Measurements from ENCODE around the gene HDAC10.

The HDAC10 gene

DNA sequence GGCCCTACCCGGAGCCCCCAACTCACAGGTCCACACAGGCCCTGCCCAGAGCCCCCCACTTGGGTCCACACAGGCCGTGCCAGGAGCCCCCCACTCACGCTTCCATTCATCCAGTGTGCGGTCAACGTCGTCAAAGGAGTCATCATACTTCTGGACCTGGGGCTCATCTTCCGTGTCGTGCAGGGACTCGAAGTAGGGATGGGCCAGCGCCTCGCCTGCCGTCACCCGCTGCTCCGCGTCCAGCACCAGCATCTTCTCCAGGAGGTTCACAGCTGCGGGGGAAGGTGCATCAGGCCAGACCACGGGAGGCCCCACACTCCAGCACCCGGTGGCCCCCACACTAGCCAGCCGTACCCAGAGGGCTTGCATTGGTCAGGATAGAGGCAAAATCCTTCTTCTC is 4.0 kb upstream of the HDAC10 start:
- no peak for DNase-seq

DNA sequence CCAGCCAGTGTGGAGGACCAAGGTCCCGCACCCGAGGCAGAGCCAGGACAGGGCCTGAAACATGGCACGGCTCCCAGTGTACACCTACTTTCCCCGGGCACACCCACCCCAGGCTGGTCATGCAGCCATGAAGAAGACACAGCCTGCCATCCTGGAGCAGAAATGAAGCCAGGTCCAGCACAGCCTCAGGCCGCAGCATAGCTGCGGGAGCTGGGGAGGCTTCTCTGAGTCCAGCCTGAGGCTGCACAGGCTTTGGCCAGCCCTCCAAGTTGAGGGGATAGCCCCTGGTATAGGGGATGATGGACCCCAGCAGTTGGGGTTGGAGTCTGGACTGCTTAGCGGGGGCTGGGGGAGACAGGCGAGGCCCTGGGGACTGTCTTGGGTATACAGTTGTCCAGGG is 2.9 kb upstream of the HDAC10 start:
- no peak for DNase-seq

- no peak for DNase-seq
Measured at GRCh38 chr22:50253046-50253915, 2.2 kb upstream of the HDAC10 start.

- DNase-seq: no peak
Measured at GRCh38 chr22:50252082-50253045, 1.3 kb upstream of the HDAC10 start.

GRCh38 chr22:50251477-50252081 is 514 bp upstream of the HDAC10 start:
- DNase-seq: no peak

DNA sequence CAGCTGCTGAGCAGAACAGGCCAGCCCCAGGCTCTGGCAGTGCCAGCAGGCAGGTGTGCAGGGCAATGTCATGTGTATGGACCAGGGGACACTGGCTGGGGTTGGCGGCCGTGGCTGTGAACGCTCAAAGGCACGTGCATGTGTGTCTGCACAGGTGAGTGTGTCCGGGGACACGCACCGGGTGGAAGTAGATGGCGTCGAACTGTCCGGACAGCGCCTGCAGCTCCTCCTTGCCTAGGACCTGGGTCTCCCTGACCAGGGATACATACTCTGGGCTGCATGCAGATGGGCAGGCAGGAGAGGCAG is 863 bp downstream of the HDAC10 start:
- DNase-seq: no peak

GRCh38 chr22:50249341-50250248 is 1.5 kb downstream of the HDAC10 start:
- no peak for DNase-seq

GRCh38 chr22:50248196-50249081 is 2.6 kb downstream of the HDAC10 start:
- no peak for DNase-seq

DNA sequence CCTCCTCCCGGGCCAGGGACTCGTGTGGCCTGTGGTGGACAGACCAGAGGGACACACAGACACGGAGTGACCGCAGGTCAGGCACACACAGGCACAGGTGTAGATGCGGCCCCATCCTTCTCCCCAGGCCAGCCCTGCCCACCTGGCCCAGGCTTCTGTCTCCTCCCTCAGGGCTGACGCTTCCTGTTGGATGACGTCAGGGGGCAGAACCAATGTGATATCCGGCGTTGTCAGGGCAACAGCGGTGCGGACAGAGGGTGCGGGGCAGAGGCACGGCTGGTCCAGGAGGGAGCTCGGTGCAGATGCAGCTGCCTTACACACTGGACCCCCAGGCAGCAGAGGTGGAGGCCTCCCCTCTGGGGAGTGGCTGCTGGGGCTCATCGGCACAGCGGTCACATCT is 3.3 kb downstream of the HDAC10 start:
- DNase-seq: peak; percentile 63

- no peak for DNase-seq
Measured at GRCh38 chr22:50246242-50247175, 4.6 kb downstream of the HDAC10 start.

DNA sequence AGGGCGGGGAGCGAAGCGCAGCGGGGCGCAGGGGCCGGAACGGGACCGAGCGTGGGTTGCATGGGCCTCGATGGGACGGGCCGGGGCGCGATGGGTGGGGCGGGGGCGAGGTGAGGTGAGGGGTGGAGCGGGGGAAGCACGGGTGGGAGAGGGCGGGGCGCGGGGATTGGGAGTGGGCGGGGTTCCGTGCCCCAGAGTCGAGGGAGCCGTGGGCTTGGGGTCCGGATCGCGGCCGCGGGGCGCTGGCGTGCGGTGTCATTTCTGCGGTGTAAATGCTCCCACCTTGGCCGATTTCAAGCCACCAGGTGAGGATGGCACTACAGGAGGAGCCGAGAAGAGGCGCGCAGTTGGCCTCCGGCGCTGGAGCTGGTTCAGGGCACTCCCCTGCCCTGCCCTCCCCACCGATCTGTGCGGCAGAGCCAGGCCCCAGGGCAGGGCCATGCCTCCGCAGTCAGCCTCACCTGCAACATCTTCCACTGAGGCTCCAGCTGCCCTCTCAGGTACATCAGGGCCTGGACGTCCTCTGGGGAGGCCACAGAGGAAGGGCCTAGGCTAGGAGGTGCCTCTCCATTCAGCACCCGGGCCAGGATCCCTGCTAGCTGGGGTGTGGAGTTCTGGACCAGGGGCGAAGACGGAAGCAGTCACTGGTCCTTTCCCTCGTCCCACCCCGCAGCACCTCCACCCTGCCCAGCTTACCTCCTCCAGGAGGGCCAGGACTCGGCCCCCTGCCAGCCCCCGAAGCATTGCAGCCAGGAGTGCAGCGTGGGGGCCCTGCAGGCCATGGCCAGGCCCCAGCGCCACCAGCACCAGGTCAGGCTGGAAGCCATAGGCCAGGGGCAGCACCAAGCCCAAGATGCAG is 5.6 kb downstream of the HDAC10 start:
- DNase-seq: no peak

GRCh38 chr22:50244420-50245213 is 6.4 kb downstream of the HDAC10 start, which contains the start of gene TUBGCP6:
Gene TUBGCP6 (minus strand): TSS chr22:50245023. CDS start chr22:50244459, 564 bp downstream.
- DNase-seq: peak; percentile 61

GRCh38 chr22:50243685-50244419 is 7.2 kb downstream of the HDAC10 start:
- DNase-seq: no peak

DNA sequence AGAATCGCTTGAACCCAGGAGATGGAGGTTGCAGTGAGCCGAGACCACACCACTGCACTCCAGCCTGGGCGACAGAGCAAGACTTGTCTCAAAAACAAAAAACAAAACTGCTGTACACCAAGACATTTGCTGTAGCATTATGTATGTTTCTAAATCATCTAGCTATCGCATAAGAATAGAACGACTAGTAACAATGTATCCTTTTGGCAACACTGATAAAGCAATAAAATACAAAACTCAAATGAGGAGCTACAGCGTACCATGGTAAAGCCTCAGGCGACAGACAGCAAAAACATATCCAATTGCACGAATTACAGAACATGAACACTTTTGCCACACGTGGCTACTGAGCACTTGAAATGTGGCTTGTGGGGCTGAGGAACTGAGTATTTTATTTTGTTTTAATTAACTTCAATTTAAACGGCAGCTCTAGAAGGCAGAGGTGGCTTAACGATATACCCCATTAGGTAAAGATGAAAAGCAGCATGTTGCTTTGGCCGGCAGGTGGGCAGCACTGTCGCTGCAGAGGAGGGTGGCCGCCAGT is 8.6 kb downstream of the HDAC10 start:
- DNase-seq: no peak

GRCh38 chr22:50238755-50239154 is 12.3 kb downstream of the HDAC10 start:
- no peak for DNase-seq

DNA sequence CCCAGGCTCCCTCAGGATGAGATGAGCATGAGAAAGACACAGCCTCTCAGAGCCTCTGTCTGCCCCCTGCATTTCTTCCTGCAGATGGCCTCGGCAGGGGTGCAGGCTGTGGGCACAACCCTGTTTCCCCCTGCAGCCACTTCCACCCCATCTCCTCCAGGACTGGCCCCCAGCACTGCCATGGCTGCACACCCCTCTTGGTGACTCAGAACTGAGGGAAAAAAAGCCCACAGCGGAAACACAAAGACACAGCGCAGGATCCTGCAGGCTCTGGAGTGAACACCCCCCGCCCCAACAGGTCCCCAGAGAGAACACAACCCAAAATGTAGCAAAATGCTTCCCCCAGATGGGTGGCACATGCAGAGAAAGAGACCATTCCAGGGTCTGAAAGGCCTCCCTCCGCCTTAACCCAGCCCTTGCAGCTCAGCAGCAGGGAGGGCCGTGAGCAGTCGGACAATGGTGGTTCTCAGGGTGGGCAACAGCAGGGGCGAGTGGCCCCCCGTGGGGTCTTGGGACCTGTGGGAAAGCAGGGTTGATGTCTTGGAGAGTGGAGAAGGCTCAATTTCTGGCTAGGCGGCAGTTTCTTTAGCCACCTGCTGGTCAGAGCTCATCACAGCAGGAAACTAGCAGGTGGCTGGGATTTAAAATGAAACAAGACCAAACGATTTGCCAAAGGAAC is 14.2 kb downstream of the HDAC10 start:
- DNase-seq: no peak

DNA sequence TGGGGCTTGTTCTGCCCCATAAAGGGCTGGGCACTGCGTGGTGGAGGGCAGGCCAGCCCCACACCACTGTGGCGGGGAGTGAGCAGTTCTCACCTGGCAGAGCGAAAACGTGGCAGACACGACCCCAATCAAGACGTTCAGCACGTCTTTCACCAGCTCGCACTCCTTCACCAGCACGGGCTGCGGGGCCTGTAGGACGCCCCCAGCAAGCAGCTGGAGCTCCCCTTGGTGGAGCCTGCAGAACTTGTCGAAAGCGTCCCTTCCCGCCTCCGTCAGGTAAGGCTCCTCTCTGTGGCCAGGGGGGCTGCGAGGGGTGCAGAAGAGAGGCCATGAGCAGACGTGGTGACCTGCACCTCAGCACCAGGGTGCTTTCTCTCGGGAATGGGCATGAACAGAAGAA is 17.8 kb downstream of the HDAC10 start:
- no peak for DNase-seq

Data from NCI-H748 treated with DMSO at 0.1 percent for 48 hours (cell line).